Body of pancreas (tissue), 4 donors: ENCODE data around the gene EME2. TPM values are rescaled to one million over a fixed set of nuclear protein-coding genes. Genes with fewer than 3 reads are reported as not detected.

Experiments used
- ATAC-seq: fragments of 150-250 bp; one replicate; pipeline ENCODE4 v1.9.1; 2016
- DNase-seq, 4 donors: peaks; one replicate each; pipeline ENCODE4 v3.0.0-alpha.2; 2019
- H3K27ac ChIP-seq, 4 donors: fragments of 200-600 bp; sonication (generic); 1 replicate in 3 of 4; 2 replicates in 1 of 4; pipeline versions ENCODE4 v1.5.1 to v1.6.1; 2016 to 2019; ENCODE audit warnings: mild to moderate bottlenecking in 1 of 4, mixed read lengths in 1 of 4, moderate library complexity in 1 of 4
- H3K27me3 ChIP-seq, 2 donors: fragments of 200-600 bp; sonication (generic); one replicate each; pipeline ENCODE4 v1.6.0; 2016; ENCODE audit warnings: mild to moderate bottlenecking in 1 of 2
- H3K36me3 ChIP-seq, 2 donors: fragments of 200-600 bp; sonication (generic); replicated peaks in 1 of 2; 2 replicates each; pipeline ENCODE4 v1.5.1; 2016; ENCODE audit warnings: low read depth in 2 of 2; ENCODE audit not compliant: insufficient read depth in 1 of 2
- H3K4me1 ChIP-seq: fragments of 200-600 bp; sonication (generic); one replicate; pipeline ENCODE4 v1.6.0; 2016
- H3K4me3 ChIP-seq, 2 donors: fragments of 200-600 bp; sonication (generic); 1 replicate in 1 of 2; 2 replicates in 1 of 2; pipeline ENCODE4 v1.5.1; 2016 to 2019
- H3K9me3 ChIP-seq, 3 donors: fragments of 200-600 bp; sonication (generic); 1 replicate in 2 of 3; 2 replicates in 1 of 3; pipeline ENCODE4 v1.5.1; 2016
- CTCF ChIP-seq, 7 experiments: fragments of 450-650 bp in 4 of 7; fragments of 200-600 bp in 3 of 7; sonication (generic) in 3 of 7; IDR thresholded peaks; one replicate each; pipeline ENCODE4 v1.5.1; 2016 to 2019; ENCODE audit warnings: antibody characterized with exemption in 7 of 7
- POLR2A ChIP-seq, 3 donors: fragments of 450-650 bp; IDR thresholded peaks; one replicate each; pipeline ENCODE4 v1.6.1; 2016; ENCODE audit warnings: antibody characterized with exemption in 3 of 3, mild to moderate bottlenecking in 2 of 3
- WGBS, 2 donors: methylation state at CpG; one replicate each; pipeline ENCODE4 v1.1.5; 2017; 5-methylcytosine and 5-hydroxymethylcytosine counted together
- intact Hi-C: fragments of 100-400 bp; cut with DNase I; formaldehyde crosslinking; loops from one replicate; pipeline ENCODE4 v1.15.1; 2023
- total RNA-seq, 2 donors: library from RNA; depleted of rRNA; stranded (reverse); fragments of >200 nt; gene quantifications; one replicate each; pipeline ENCODE4 v1.1.0, GENCODE V29; 2016

The EME2 gene
- total RNA-seq, 2 donors from 2014 or later, result 13.5 to 33.3 TPM

GRCh38 chr16:1809281-1809801 is 36.7 kb downstream of the EME2 start:
- Histone ChIP-seq H3K4me1 (peaks cover 10% of the 10 kb centered on the region), H3K4me3 (no peak overlapping the region), H3K36me3 (peaks cover 0 to 13% of the 10 kb centered on the region in 2 donors), H3K27me3 (no peaks in the 10 kb centered on the region), H3K27ac (no peak overlapping the region), H3K9me3 (no peaks in the 10 kb centered on the region)
- TF ChIP-seq CTCF (IDR thresholded peaks at IDR 0.05) (no peak), POLR2A (IDR thresholded peaks at IDR 0.05) (no peak)
- intact Hi-C loops, result no loop called here
- DNase-seq, result no peak
- ATAC-seq, result no peak
- 68 to 100% methylated on average over 1 to 25 of the region's 28 CpGs for WGBS, 2 donors

GRCh38 chr16:1810106-1810505 is 37.5 kb downstream of the EME2 start:
- H3K36me3 ChIP-seq, result peaks cover 0 to 13% of the 10 kb centered on the region in 2 donors
- H3K27me3 ChIP-seq, result no peaks in the 10 kb centered on the region
- no peak overlapping the region for H3K27ac ChIP-seq
- H3K4me1 ChIP-seq, result peaks cover 10% of the 10 kb centered on the region
- no peak for TF ChIP-seq CTCF (IDR thresholded peaks at IDR 0.05)
- TF ChIP-seq POLR2A (IDR thresholded peaks at IDR 0.05), result no peak
- WGBS, 2 donors, result 94 to 99% methylated on average over 16 of the region's 16 CpGs
- H3K4me3 ChIP-seq, result no peak overlapping the region
- DNase-seq (no peak), ATAC-seq (no peak)
- no peaks in the 10 kb centered on the region for H3K9me3 ChIP-seq
- intact Hi-C loops, result no loop called here

- ATAC-seq (no peak), DNase-seq (no peak)
- H3K4me1 ChIP-seq, result peaks cover 10% of the 10 kb centered on the region
- no peak overlapping the region for H3K27ac ChIP-seq
- no peak overlapping the region for H3K4me3 ChIP-seq
- no peak for TF ChIP-seq CTCF (IDR thresholded peaks at IDR 0.05)
- no peaks in the 10 kb centered on the region for H3K27me3 ChIP-seq
- intact Hi-C loops, result no loop called here
- WGBS, 2 donors, result 88 to 93% methylated on average over 15 to 16 of the region's 16 CpGs
- H3K36me3 ChIP-seq, result peaks cover 0 to 13% of the 10 kb centered on the region in 2 donors
- H3K9me3 ChIP-seq, result no peaks in the 10 kb centered on the region
These were observed 37.9 kb downstream of the EME2 start for GRCh38 chr16:1810536-1810935.

GRCh38 chr16:1812732-1813163 is 40.1 kb downstream of the EME2 start:
- Histone ChIP-seq H3K4me3 (no peak overlapping the region), H3K36me3 (peaks cover 0 to 19% of the 10 kb centered on the region in 2 donors), H3K4me1 (peaks cover 10% of the 10 kb centered on the region), H3K27ac (peak overlapping the region in 1 of 4 donors; percentile 53), H3K27me3 (no peaks in the 10 kb centered on the region), H3K9me3 (no peaks in the 10 kb centered on the region)
- peak; percentile 91 for ATAC-seq
- peak; percentile 78 to 88 (median 86) for DNase-seq
- no peak for TF ChIP-seq POLR2A (IDR thresholded peaks at IDR 0.05)
- TF ChIP-seq CTCF (IDR thresholded peaks at IDR 0.05), result peak; percentile 48 to 88 (median 75)
- WGBS, 2 donors, result 6 to 15% methylated on average over 10 to 17 of the region's 17 CpGs
- intact Hi-C loops, result no loop called here

GRCh38 chr16:1815461-1815860 is 42.9 kb downstream of the EME2 start:
- Histone ChIP-seq H3K27ac (no peak overlapping the region), H3K27me3 (no peaks in the 10 kb centered on the region), H3K9me3 (no peaks in the 10 kb centered on the region), H3K4me3 (no peak overlapping the region), H3K4me1 (peaks cover 10% of the 10 kb centered on the region), H3K36me3 (peaks cover 0 to 8% of the 10 kb centered on the region in 2 donors)
- TF ChIP-seq CTCF (IDR thresholded peaks at IDR 0.05), result no peak
- TF ChIP-seq POLR2A (IDR thresholded peaks at IDR 0.05), result no peak
- intact Hi-C loops, result no loop called here
- DNase-seq, result no peak
- 84 to 93% methylated on average over 11 of the region's 11 CpGs for WGBS, 2 donors
- ATAC-seq, result no peak
